ENCODE results near the gene SLC22A12. TPM values are rescaled to one million over a fixed set of nuclear protein-coding genes. Genes with fewer than 3 reads are reported as not detected.
A peak's percentile ranks its signal among the peaks of the same experiment; 100 is the strongest.
"Not testable (repeated sequence)": the region's sequence is repeated elsewhere in the genome, so short reads cannot be mapped to it uniquely, and the experiment has no call there.

Gene SLC22A12
- total RNA-seq, 1 donor from 2014 or later: not detected

DNA sequence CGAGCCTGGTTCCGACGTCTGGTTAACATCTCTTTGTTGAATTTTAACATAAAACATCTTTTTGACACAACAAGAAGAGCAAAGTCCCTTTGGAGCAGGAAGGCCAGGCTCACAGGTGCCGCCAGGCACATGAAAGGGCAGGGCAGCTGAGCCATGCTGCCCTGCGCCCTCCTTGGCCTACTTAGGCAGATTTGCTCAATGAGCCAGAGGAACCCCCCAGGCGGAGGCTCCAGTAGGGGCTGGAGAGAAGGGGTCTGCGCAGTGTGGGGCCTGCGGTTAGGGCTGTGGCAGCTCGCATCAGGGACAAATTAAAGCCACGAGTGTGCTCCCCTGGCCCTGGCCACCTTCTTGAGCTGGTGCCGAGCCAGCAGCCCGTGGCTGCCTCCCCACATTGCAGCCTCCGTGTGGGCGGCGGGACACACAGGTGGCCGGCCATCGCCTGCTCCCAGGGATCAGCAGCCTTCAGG is 9.9 kb upstream of the SLC22A12 start:
- ATAC-seq (ENCODE audit: poor library complexity): no peak
- intact Hi-C loops (cut with DNase I): no loop called here
- no peak for DNase-seq

DNA sequence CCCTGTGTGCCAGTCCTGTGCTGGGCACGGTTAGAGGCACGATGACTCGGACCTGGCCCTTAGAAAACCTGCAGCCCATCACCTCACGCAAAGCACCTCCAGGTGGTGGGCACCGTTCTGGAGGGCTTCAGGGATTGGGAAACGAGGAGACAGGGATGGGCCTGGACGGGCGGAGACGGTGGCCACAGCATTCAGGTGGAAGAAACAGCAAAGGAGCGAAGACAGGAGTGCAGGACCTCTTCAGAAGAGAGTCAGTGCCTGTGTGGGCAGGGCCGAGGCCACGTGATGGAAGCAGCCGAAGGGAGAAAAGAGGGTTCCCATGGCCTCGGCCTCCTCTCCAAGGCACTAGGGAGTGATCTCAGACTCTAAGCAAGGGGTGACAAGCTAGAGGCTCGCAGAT is 8.1 kb upstream of the SLC22A12 start:
- peak; percentile 32 for ATAC-seq (ENCODE audit: poor library complexity)
- DNase-seq: no peak
- intact Hi-C loops (cut with DNase I): no loop called here

DNA sequence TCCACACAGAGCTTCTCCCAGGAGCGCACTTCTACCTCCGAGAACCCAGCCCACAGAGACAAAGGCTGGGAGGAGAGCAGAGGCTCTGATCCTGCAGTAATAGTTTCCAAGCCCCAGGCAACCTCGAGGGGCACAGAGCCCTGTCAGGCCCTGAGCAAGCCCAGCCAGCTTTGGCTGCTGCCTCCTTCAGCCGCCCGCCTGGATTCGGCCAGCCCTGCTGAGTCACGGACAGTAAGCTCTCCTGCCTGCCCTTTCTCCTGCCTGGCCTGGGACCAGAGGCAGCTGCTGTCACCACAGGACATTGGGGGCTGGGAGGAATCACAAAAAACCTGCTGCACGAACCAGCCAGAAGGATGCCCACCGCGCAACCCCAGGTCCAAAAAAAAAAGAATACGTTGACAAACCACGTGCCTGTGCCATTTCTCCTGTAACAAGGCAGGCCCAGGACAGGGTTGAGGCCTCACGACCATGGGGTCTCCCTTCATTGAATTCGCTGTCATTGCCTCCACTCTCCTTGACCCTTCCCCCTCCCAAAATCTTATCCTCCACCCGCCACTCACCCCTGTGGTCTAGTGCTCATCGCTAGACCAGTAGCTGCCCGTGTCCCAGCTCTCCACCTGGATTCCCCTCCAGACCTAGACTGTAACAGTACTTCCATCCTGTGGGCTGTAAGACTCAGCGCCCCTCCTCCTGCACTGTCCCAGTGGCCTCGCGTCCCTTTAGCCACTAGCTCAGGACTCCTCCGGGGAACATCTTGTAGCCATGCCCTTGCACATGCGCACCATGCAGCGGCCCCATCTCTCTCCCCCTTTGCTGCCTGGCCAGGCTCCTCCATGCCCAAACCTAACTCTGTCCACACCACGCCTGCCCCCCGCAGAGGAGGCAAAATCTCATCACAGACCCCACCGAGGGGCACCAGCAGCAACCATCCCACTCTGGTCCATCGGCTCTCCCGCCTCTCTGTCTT is 7.4 kb upstream of the SLC22A12 start:
- DNase-seq (peak; percentile 56), ATAC-seq (ENCODE audit: poor library complexity) (peak; percentile 88)
- intact Hi-C loops (cut with DNase I): no loop called here

DNA sequence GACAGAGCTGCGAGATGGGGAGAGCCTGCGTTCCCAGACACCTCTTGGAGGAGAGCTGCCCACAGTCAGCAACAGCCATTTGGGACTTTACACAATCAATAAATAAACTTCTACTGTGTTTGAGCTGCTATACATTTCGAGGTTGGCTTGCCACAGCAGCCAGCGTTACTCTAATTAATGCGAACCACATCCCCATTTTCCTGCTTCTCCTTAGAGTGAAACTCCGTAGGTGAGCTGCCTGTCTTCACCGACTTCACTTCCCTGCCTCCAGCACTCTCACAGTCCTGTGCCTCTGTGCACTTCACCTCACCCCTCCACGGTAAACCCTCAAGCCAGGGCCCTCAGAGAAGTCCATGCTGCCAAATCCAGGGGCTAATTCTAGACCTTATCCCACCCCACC is 5.9 kb upstream of the SLC22A12 start:
- DNase-seq (no peak), ATAC-seq (ENCODE audit: poor library complexity) (no peak)
- intact Hi-C loops (cut with DNase I): no loop called here

DNA sequence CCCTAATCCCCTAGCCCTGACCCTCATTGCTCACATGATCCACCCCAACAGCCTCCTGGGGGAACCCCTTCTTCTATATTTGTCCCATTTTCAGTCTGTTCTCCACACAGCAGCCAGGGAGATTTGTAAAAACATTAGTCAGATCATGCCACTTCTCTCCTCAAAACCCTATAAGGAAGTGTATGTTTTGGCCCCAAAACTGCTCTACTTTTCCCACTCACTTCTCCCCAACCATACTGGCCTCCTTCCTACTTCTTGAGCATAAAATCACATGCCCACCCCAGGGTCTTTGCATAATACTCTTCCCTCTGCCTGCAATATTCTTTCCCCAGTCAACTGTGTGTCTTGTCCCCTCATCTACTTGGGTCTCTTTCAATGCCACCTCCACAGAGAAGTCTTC is 4.7 kb upstream of the SLC22A12 start:
- ATAC-seq (ENCODE audit: poor library complexity) (no peak), DNase-seq (no peak)
- intact Hi-C loops (cut with DNase I): no loop called here

DNA sequence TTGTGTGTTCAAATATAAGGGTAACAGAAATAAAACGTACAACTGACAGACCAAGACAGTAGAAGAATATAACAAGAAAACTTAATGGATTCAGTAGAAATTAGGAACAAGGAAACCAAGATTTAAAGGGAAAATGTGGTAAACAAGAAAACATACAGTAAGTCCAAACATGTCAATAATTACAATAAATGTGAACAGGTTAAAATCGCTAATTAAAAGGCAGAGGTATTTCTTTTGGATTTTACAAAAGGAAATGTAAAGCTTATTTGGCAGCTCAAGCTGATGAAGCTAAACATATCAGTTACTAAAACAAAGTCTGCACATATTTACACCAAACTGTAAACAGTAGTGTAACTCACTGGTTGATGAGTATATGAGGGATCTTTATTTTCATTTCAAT is 2.3 kb upstream of the SLC22A12 start:
- intact Hi-C loops (cut with DNase I): no loop called here
- no peak for ATAC-seq (ENCODE audit: poor library complexity)
- no peak for DNase-seq

DNA sequence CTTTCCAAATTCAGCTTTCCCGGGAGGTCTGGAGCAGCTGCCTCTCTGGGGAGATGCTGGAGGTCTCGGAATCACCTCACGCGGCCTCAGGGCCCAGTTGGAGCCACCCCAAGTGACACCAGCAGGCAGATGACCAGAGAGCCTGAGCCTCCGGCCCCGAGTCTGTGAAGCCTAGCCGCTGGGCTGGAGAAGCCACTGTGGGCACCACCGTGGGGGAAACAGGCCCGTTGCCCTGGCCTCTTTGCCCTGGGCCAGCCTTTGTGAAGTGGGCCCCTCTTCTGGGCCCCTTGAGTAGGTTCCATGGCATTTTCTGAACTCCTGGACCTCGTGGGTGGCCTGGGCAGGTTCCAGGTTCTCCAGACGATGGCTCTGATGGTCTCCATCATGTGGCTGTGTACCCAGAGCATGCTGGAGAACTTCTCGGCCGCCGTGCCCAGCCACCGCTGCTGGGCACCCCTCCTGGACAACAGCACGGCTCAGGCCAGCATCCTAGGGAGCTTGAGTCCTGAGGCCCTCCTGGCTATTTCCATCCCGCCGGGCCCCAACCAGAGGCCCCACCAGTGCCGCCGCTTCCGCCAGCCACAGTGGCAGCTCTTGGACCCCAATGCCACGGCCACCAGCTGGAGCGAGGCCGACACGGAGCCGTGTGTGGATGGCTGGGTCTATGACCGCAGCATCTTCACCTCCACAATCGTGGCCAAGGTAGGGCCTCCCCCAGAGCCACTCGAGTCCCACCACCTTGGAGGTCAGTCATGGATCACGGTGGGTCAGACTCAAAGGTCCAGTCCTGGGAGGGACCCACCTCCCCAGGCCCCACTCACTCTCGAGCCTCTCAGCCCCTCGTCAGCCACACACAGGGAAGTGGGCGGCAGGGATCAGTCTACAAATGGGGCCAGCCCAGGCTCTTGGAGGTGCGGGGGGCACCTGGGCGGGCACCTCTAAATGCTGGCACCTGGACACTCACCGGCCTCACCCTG is 525 bp downstream of the SLC22A12 start:
- ATAC-seq (ENCODE audit: poor library complexity) (no peak), DNase-seq (peak; percentile 22)
- intact Hi-C loops (cut with DNase I): no loop called here

DNA sequence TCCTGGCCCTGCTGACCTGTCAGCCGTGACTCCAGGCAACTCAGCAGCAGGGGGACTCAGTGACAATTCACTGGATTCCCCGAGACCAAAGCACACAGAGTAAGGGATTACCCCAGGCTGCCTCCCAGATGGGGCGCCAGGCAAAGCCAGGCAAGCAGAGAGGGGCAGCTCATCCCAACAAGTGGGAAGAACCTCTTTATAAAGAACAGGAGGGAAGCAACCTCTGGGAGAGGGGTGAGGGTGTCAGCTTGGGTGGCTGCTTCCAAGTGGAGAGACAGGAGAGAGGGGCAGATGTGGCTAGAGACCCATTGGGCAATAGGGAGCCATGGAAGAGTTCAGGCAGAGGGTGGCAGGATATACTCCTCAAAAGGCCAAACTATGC is 1.2 kb downstream of the SLC22A12 start:
- ATAC-seq (ENCODE audit: poor library complexity) (no peak), DNase-seq (peak; percentile 9)
- intact Hi-C loops (cut with DNase I): no loop called here

DNA sequence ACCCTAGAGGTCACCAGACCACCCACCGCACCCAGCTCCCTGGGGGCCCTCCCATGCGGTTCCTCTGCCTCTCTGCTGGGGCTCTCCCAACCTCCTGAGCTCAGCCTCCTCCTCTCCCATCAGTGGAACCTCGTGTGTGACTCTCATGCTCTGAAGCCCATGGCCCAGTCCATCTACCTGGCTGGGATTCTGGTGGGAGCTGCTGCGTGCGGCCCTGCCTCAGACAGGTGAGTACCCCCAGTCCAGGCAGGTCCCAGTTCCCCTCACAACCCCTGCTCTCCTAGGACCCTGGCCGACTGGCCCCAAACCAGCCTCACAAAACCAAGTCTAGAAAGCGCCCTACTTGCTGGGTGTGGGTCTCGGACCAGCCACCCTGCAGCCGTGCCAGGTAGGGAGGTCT is 1.6 kb downstream of the SLC22A12 start:
- peak; percentile 18 for DNase-seq
- intact Hi-C loops (cut with DNase I): no loop called here
- ATAC-seq (ENCODE audit: poor library complexity): no peak

DNA sequence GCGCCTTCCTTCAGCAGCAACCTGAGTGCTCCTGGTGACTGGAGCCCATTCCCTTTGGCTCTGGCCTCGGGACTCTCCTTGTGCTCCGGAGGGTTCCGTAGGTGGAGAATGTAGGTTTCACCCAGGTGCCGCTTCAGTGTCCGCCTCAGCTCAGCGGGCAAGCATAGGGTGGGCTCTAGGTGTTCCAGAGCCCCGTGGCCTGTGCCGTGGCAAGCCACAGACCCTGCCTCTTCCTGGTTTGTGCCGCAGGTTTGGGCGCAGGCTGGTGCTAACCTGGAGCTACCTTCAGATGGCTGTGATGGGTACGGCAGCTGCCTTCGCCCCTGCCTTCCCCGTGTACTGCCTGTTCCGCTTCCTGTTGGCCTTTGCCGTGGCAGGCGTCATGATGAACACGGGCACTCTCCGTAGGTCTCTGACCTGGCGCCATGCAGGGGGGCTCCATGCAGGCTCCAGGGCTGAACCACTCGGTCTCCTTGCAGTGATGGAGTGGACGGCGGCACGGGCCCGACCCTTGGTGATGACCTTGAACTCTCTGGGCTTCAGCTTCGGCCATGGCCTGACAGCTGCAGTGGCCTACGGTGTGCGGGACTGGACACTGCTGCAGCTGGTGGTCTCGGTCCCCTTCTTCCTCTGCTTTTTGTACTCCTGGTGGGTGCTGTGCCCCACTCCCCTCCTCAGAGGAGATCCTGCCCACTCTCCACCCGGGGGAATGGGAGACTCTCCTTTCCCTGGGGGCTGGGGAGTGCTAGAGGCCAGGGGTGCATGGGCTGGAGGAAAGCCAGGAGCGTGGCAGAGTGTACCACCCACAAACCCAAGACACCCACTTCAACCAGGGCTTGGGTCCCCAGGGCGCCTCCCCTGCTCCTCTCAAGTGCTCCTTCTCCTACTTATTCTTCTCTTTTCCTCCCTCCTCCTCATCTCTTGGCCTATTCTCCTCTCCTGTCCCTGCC is 2.4 kb downstream of the SLC22A12 start:
- intact Hi-C loops (cut with DNase I): no loop called here
- ATAC-seq (ENCODE audit: poor library complexity): no peak
- DNase-seq: peak; percentile 34

DNA sequence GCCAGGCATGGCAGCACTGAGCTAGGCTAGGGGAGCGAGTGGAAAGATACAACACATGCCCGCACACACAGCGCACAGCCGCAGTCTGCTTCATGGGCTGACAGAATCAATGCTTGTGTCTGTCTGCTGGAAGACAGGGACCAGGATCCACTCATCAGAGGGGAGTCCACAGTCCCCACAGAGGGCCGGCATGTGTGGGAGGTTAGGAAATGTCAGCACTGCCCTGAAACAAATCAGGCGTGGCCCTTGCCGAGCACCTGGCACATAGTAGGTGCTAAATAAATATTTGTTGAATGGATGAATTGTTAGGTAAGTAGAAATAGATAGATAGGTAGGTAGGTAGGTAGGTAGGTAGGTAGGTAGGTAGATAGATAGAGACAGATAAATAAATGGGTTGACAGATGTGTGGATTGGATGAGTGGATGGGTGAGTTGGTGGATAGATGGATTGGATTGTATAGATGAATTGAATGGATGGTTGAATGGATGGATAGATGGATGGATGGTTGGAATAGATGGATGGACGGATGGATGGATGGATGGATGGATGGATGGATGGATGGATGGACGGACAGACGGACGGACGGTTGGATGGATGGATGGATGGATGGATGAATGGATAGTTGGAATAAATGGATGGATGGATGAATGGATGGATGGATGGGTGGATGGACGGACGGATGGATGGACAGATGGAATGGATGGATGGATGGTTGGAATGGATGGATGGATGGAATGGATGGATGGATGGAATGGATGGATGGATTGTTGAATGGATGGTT is 3.3 kb downstream of the SLC22A12 start:
- intact Hi-C loops (cut with DNase I): no loop called here

DNA sequence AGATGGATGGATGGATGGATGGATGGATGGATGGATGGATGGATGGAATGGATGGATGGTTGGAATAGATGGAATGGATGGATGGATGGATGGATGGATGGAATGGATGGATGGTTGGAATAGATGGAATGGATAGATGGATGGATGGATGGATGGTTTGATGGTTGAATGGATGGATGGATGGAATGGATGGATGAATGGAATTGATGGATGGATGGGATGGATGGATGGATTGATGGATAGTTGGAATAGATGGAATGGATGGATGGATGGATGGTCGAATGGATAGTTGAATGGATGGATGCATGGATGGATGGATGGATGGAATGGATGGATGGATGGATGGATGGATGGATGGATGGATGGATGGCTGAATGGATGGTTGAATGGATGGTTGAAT is 4.9 kb downstream of the SLC22A12 start:
- intact Hi-C loops (cut with DNase I); ATAC-seq (ENCODE audit: poor library complexity); DNase-seq: not testable (repeated sequence)

More for the DNA sequence above, 3.3 kb downstream of the SLC22A12 start:
- no peak for ATAC-seq (ENCODE audit: poor library complexity)
- peak; percentile 19 for DNase-seq

DNA sequence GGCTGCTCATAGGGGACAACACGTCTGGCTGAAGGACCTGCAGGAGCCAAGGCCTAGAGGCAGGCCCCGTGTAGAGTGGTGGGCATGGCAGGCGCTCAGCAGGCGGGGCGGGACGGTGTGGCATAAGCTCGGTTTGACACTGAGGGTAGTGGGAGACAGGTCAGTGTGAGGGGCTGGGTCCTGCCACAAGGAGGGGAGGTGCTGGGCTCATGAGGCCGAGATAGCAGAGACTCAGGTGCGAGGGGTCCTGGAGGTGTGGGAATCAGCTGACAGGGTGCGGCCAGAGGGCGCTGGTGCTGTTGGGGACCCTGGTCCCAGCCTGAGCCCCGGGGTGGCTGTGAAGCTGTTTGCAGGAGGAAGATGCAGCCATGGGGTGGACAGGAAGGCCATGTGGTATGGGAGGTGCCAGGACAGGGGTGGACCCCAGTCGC is 6.7 kb downstream of the SLC22A12 start:
- DNase-seq: peak; percentile 31
- intact Hi-C loops (cut with DNase I): no loop called here
- no peak for ATAC-seq (ENCODE audit: poor library complexity)

DNA sequence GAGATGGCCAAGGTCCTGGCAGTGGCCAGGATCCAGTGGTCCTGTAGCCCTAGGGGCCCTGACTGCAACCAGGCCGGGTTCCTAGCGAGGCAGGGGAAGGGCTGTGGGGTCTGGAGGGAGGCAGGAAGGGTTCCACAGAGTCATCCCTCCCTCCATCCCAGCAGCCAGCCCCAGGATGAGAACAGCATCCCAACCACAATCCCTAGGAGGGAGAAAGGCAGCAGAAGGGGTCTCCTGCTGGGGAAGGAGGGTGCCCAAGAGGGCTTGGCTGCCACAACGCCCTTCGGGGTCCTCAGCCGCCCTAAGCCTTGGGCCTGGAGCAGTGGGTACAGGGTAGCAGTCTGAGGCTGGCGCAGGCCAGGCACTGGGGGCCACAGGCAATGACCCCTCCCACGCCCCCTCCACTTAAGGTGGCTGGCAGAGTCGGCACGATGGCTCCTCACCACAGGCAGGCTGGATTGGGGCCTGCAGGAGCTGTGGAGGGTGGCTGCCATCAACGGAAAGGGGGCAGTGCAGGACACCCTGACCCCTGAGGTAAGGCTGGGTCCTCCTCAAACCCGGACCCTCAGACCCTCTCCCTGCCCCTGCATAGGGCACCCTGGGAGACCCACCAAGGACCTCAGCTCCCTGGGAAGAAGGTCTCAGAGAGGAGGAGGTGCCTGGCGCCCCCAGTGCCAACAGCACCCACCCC is 7.2 kb downstream of the SLC22A12 start:
- ATAC-seq (ENCODE audit: poor library complexity): no peak
- DNase-seq: peak; percentile 22
- intact Hi-C loops (cut with DNase I): no loop called here

DNA sequence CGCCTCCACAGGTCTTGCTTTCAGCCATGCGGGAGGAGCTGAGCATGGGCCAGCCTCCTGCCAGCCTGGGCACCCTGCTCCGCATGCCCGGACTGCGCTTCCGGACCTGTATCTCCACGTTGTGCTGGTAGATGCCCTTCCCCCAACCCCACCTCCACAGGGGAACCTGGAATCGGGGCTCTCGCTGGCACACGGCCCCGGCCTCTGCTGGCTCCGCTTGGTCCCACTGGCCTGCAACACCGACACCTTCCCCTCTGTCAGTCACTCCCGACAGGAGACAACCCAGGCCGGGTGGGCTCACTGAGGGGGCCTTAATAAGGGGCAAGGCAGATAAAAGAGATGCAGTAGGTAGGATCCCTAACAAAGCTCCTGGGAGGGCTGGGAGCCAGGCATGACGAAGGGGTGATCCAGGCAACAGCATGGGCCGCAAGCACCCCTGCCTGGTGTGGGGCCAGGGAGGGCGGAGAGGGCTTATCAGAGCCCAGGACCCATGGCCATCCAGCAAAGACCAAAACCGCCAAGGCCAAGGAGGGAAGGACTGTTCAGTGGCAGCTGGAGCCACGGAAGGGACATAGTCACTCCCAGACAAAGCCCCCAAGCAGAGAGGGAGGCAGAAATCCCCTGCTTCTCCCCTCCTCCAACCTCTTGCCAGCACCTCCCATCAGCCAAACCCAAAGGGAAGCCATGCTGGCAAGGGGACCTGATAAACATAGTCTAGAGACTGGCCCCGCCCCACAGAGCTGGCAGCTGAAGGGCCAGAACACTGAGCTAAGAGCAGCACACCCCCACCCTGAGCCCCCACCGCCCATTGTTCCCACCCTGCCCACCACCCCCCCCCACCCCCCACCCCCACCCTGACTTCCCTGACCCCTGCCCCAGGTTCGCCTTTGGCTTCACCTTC is 8.0 kb downstream of the SLC22A12 start:
- ATAC-seq (ENCODE audit: poor library complexity) (no peak), DNase-seq (peak; percentile 26)
- intact Hi-C loops (cut with DNase I): no loop called here

DNA sequence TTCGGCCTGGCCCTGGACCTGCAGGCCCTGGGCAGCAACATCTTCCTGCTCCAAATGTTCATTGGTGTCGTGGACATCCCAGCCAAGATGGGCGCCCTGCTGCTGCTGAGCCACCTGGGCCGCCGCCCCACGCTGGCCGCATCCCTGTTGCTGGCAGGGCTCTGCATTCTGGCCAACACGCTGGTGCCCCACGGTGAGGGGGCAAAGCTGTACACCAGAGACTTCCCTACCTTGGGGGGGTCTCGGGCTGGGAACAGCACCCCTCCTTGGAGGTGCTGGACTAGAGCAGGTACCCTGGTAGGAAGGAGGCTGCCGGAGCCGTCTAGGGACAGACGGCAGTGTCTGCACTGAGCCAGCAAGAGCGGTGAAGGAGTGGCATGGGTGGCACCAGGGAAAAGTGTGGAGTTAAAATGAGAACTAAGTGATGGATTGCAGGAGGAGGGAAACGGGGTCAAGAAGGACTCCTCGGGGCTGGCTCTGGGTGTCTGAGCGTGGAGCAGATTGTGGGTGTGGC is 8.7 kb downstream of the SLC22A12 start:
- intact Hi-C loops (cut with DNase I): no loop called here
- peak; percentile 24 for DNase-seq
- no peak for ATAC-seq (ENCODE audit: poor library complexity)

All from Right ventricle myocardium superior (tissue), 1 donor.